ENCODE measurements around the gene PLCH1. TPM values are rescaled to one million over a fixed set of nuclear protein-coding genes. Genes with fewer than 3 reads are reported as not detected.

Gene PLCH1
- total and polyA plus RNA-seq, 2 experiments from 2014 or later = 8.1 to 25.3 TPM

DNA sequence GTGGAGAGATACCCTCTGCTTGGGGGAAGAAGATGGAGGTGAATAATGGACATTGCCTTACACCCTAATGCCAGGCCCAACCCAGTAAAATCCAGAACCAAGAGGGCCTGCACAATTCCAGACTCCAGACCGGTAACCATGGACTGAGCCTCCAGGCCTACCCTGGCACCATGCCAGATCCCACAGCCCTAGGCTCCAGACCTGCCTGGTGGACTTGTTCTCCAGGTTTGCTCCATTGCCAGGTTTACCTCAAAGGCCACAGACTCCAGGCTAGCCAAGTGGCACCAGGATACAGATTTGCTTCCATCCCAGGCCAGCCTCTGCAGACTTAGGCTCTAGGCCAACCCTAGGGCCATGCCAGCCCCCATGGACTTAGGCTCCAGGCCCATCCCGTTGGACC lies 14.0 kb downstream of the PLCH1 start:
- ATAC-seq = no peak

GRCh38 chr3:155727836-155728235 lies 17.0 kb downstream of the PLCH1 start:
- Mint-ChIP-seq H3K9me3 (peaks cover 10% of the 10 kb centered on the region), H3K27me3 (ENCODE audit: insufficient read depth, low read depth, poor library complexity) (peaks cover 4% of the 10 kb centered on the region), H3K36me3 (ENCODE audit: low read depth) (peaks cover 46% of the 10 kb centered on the region), H3K4me3 (no peak overlapping the region), H3K4me1 (peaks cover 15% of the 10 kb centered on the region), H3K27ac (no peak overlapping the region)
- Histone ChIP-seq H3K9me2 (ENCODE audit: insufficient read depth) (peaks cover 3% of the 10 kb centered on the region; the same call in 1 of the 2 replicates), H3K27me3 (ENCODE audit: insufficient read depth) (no peaks in the 10 kb centered on the region), H3K4me2 (no peak overlapping the region), H3F3A (replicated peaks; ENCODE audit: low read depth) (no peaks in the 10 kb centered on the region), H3K79me2 (replicated peaks; ENCODE audit: insufficient read depth) (peaks cover 33% of the 10 kb centered on the region), H4K20me1 (replicated peaks; ENCODE audit: insufficient read depth) (no peaks in the 10 kb centered on the region), H3K4me1 (ENCODE audit: insufficient read depth) (peaks cover 14% of the 10 kb centered on the region), H2AFZ (no peak overlapping the region), H3K4me3 (no peak overlapping the region), H3K27ac (ENCODE audit: low read depth) (no peak overlapping the region), H3K36me3 (ENCODE audit: insufficient read depth) (0 out of 2 replicates have a peak, but pooled peaks cover 6% of the 10 kb centered on the region)
- ATAC-seq (no peak), DNase-seq (ENCODE audit: low spot score) (no peak)
- TF ChIP-seq ZNF462 (CRISPR knock-in tag; IDR thresholded peaks at IDR 0.05) (no peak), NANOG (IDR thresholded peaks at IDR 0.05; ENCODE audit: borderline replicate concordance) (no peak), JUNB (IDR thresholded peaks at IDR 0.05; ENCODE audit: unreplicated experiment) (no peak)
- TF ChIP-seq, protein P1, sequence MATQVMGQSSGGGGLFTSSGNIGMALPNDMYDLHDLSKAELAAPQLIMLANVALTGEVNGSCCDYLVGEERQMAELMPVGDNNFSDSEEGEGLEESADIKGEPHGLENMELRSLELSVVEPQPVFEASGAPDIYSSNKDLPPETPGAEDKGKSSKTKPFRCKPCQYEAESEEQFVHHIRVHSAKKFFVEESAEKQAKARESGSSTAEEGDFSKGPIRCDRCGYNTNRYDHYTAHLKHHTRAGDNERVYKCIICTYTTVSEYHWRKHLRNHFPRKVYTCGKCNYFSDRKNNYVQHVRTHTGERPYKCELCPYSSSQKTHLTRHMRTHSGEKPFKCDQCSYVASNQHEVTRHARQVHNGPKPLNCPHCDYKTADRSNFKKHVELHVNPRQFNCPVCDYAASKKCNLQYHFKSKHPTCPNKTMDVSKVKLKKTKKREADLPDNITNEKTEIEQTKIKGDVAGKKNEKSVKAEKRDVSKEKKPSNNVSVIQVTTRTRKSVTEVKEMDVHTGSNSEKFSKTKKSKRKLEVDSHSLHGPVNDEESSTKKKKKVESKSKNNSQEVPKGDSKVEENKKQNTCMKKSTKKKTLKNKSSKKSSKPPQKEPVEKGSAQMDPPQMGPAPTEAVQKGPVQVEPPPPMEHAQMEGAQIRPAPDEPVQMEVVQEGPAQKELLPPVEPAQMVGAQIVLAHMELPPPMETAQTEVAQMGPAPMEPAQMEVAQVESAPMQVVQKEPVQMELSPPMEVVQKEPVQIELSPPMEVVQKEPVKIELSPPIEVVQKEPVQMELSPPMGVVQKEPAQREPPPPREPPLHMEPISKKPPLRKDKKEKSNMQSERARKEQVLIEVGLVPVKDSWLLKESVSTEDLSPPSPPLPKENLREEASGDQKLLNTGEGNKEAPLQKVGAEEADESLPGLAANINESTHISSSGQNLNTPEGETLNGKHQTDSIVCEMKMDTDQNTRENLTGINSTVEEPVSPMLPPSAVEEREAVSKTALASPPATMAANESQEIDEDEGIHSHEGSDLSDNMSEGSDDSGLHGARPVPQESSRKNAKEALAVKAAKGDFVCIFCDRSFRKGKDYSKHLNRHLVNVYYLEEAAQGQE (IDR thresholded peaks at IDR 0.05; ENCODE audit: unreplicated experiment) = no peak

More for the DNA sequence above, 14.0 kb downstream of the PLCH1 start:
- peaks cover 3% of the 10 kb centered on the region for H3K27me3 Mint-ChIP-seq (ENCODE audit: insufficient read depth, low read depth, poor library complexity)
- H3K4me1 Mint-ChIP-seq = peaks cover 14% of the 10 kb centered on the region
- no peaks in the 10 kb centered on the region for H3K36me3 ChIP-seq (ENCODE audit: insufficient read depth)
- no peaks in the 10 kb centered on the region for H3K9me2 ChIP-seq (ENCODE audit: insufficient read depth)
- no peak overlapping the region for H3K27ac Mint-ChIP-seq
- H3K36me3 Mint-ChIP-seq (ENCODE audit: low read depth) = peaks cover 23% of the 10 kb centered on the region
- no peak overlapping the region for H3K4me2 ChIP-seq
- no peak overlapping the region for H3K27ac ChIP-seq (ENCODE audit: low read depth)
- no peak overlapping the region for H3K4me3 Mint-ChIP-seq
- H3K27me3 ChIP-seq (ENCODE audit: insufficient read depth) = no peaks in the 10 kb centered on the region
- H3K79me2 ChIP-seq (replicated peaks; ENCODE audit: insufficient read depth) = peaks cover 63% of the 10 kb centered on the region
- TF ChIP-seq NANOG (IDR thresholded peaks at IDR 0.05; ENCODE audit: borderline replicate concordance) = no peak
- TF ChIP-seq, protein P1 (IDR thresholded peaks at IDR 0.05; ENCODE audit: unreplicated experiment) = no peak
- no peak for TF ChIP-seq ZNF114 (CRISPR knock-in tag; IDR thresholded peaks at IDR 0.05)
- TF ChIP-seq STAT1 (IDR thresholded peaks at IDR 0.05; ENCODE audit: unreplicated experiment) = no peak
- no peak for TF ChIP-seq JUNB (IDR thresholded peaks at IDR 0.05; ENCODE audit: unreplicated experiment)
- no peak for TF ChIP-seq EZH2 (IDR thresholded peaks at IDR 0.05; ENCODE audit: low read depth, unreplicated experiment)
- H3K9me3 Mint-ChIP-seq = no peaks in the 10 kb centered on the region
- DNase-seq (ENCODE audit: low spot score) = no peak
- H3K4me3 ChIP-seq = no peak overlapping the region
- peaks cover 13% of the 10 kb centered on the region for H3K4me1 ChIP-seq (ENCODE audit: insufficient read depth)
- H4K20me1 ChIP-seq (replicated peaks; ENCODE audit: insufficient read depth) = no peaks in the 10 kb centered on the region
- H3F3A ChIP-seq (replicated peaks; ENCODE audit: low read depth) = no peaks in the 10 kb centered on the region
- H2AFZ ChIP-seq = no peak overlapping the region
